ACC112 (cell line): Measurements from ENCODE around the gene HMGN1.

Source experiments
- H2AFZ ChIP-seq: fragments of 200-600 bp; sonication (generic); one replicate; pipeline ENCODE4 v1.6.0; 2017; ENCODE audit warnings: antibody characterized with exemption, low read length; ENCODE audit not compliant: unreplicated experiment
- H3K27ac ChIP-seq: fragments of 200-600 bp; sonication (generic); 2 replicates; pipeline ENCODE4 v1.5.1; 2014; ENCODE audit warnings: low read depth, mild to moderate bottlenecking, antibody characterized with exemption, low read length, moderate library complexity
- H3K27me3 ChIP-seq: fragments of 200-600 bp; sonication (generic); 2 replicates; pipeline ENCODE4 v1.6.1; 2014; ENCODE audit warnings: mild to moderate bottlenecking, antibody characterized with exemption, low read length, moderate library complexity, mixed read lengths; ENCODE audit not compliant: insufficient read depth
- H3K36me3 ChIP-seq: fragments of 200-600 bp; sonication (generic); 2 replicates; pipeline ENCODE4 v1.6.1; 2016; ENCODE audit warnings: mild to moderate bottlenecking, antibody characterized with exemption, low read length, moderate library complexity, mixed read lengths; ENCODE audit not compliant: insufficient read depth
- H3K4me1 ChIP-seq: fragments of 200-600 bp; sonication (generic); one replicate; pipeline ENCODE4 v1.6.1; 2016; ENCODE audit warnings: low read length, mixed read lengths; ENCODE audit not compliant: insufficient read depth, unreplicated experiment, control insufficient read depth
- H3K4me3 ChIP-seq: fragments of 200-600 bp; sonication (generic); 2 replicates; pipeline ENCODE4 v1.5.1; 2014; ENCODE audit warnings: mild to moderate bottlenecking, low read depth, low read length
- H3K79me2 ChIP-seq: fragments of 200-600 bp; sonication (generic); one replicate; pipeline ENCODE4 v1.6.0; 2016; ENCODE audit warnings: low read length; ENCODE audit not compliant: control insufficient read depth, unreplicated experiment, insufficient read depth

HMGN1 gene

GRCh38 chr21:39347537-39347936, 1.4 kb downstream of the HMGN1 start:
- Histone ChIP-seq H3K4me3 (peak overlapping the region; percentile 98), H3K36me3 (peaks cover 41% of the 10 kb centered on the region), H3K79me2 (peaks cover 33% of the 10 kb centered on the region), H3K27me3 (no peaks in the 10 kb centered on the region), H3K4me1 (peaks cover 31% of the 10 kb centered on the region), H2AFZ (no peak overlapping the region), H3K27ac (no peak overlapping the region)

- H3K4me1 ChIP-seq = peaks cover 31% of the 10 kb centered on the region
- peaks cover 33% of the 10 kb centered on the region for H3K79me2 ChIP-seq
- no peak overlapping the region for H2AFZ ChIP-seq
- peak overlapping the region; percentile 98 for H3K4me3 ChIP-seq
- peaks cover 43% of the 10 kb centered on the region for H3K36me3 ChIP-seq
- no peak overlapping the region for H3K27ac ChIP-seq
- no peaks in the 10 kb centered on the region for H3K27me3 ChIP-seq
Observed at GRCh38 chr21:39346671-39347331, 2.1 kb downstream of the HMGN1 start.

- H3K36me3 ChIP-seq = peaks cover 49% of the 10 kb centered on the region
- H3K4me3 ChIP-seq = peak overlapping the region; percentile 98
- no peak overlapping the region for H3K27ac ChIP-seq
- H2AFZ ChIP-seq = no peak overlapping the region
- H3K79me2 ChIP-seq = peaks cover 33% of the 10 kb centered on the region
- H3K27me3 ChIP-seq = no peaks in the 10 kb centered on the region
- peaks cover 31% of the 10 kb centered on the region for H3K4me1 ChIP-seq
Observed at GRCh38 chr21:39346206-39346605, 2.7 kb downstream of the HMGN1 start.

- H3K79me2 ChIP-seq = peaks cover 33% of the 10 kb centered on the region
- H3K4me3 ChIP-seq = peak overlapping the region; percentile 98
- H3K27me3 ChIP-seq = no peaks in the 10 kb centered on the region
- H3K27ac ChIP-seq = no peak overlapping the region
- no peak overlapping the region for H2AFZ ChIP-seq
- peaks cover 55% of the 10 kb centered on the region for H3K36me3 ChIP-seq
- peaks cover 31% of the 10 kb centered on the region for H3K4me1 ChIP-seq
Observed at GRCh38 chr21:39345440-39345839, 3.4 kb downstream of the HMGN1 start.

DNA sequence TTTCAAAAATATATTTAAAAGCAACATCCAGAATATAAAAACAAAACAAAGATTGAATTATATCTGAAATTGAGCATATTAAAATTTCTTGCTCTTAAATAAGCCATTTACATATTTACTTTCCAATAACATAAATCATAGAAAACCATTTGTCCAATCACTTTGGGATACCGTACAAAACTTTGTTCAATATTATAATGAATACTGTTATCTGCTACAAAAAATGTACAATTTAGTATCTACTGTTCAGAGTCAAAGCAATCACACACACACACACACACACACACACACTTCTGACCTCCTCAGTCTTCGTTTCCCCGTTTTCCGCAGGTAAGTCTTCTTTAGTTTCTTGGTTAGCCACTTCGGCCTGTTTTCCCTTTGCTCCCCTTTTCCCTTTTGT, 4.0 kb downstream of the HMGN1 start:
- Histone ChIP-seq H3K79me2 (peaks cover 33% of the 10 kb centered on the region), H3K4me3 (no peak overlapping the region), H3K27ac (no peak overlapping the region)

GRCh38 chr21:39341249-39341923, 7.5 kb downstream of the HMGN1 start:
- Histone ChIP-seq H3K4me3 (no peak overlapping the region), H3K4me1 (peaks cover 16% of the 10 kb centered on the region), H2AFZ (no peak overlapping the region), H3K36me3 (peaks cover 42% of the 10 kb centered on the region), H3K27me3 (no peaks in the 10 kb centered on the region), H3K27ac (no peak overlapping the region), H3K79me2 (peaks cover 13% of the 10 kb centered on the region)

More for the DNA sequence above, 4.0 kb downstream of the HMGN1 start:
- no peaks in the 10 kb centered on the region for H3K27me3 ChIP-seq
- peaks cover 55% of the 10 kb centered on the region for H3K36me3 ChIP-seq
- H3K4me1 ChIP-seq = peaks cover 25% of the 10 kb centered on the region
- H2AFZ ChIP-seq = no peak overlapping the region

GRCh38 chr21:39340687-39341086, 8.2 kb downstream of the HMGN1 start:
- peaks cover 6% of the 10 kb centered on the region for H3K79me2 ChIP-seq
- peaks cover 9% of the 10 kb centered on the region for H3K4me1 ChIP-seq
- no peak overlapping the region for H3K27ac ChIP-seq
- no peak overlapping the region for H3K4me3 ChIP-seq
- H3K36me3 ChIP-seq = peaks cover 35% of the 10 kb centered on the region
- H2AFZ ChIP-seq = no peak overlapping the region
- H3K27me3 ChIP-seq = no peaks in the 10 kb centered on the region

- Histone ChIP-seq H3K79me2 (no peaks in the 10 kb centered on the region), H3K27me3 (no peaks in the 10 kb centered on the region), H2AFZ (no peak overlapping the region), H3K4me1 (no peaks in the 10 kb centered on the region), H3K27ac (no peak overlapping the region), H3K36me3 (peaks cover 24% of the 10 kb centered on the region), H3K4me3 (no peak overlapping the region)
Observed at GRCh38 chr21:39339231-39339630, 9.7 kb downstream of the HMGN1 start.

GRCh38 chr21:39336457-39337008, 12.4 kb downstream of the HMGN1 start:
- no peak overlapping the region for H3K4me3 ChIP-seq
- no peaks in the 10 kb centered on the region for H3K27me3 ChIP-seq
- H2AFZ ChIP-seq = no peak overlapping the region
- no peak overlapping the region for H3K27ac ChIP-seq
- no peaks in the 10 kb centered on the region for H3K79me2 ChIP-seq
- no peaks in the 10 kb centered on the region for H3K4me1 ChIP-seq
- H3K36me3 ChIP-seq = peaks cover 9% of the 10 kb centered on the region

DNA sequence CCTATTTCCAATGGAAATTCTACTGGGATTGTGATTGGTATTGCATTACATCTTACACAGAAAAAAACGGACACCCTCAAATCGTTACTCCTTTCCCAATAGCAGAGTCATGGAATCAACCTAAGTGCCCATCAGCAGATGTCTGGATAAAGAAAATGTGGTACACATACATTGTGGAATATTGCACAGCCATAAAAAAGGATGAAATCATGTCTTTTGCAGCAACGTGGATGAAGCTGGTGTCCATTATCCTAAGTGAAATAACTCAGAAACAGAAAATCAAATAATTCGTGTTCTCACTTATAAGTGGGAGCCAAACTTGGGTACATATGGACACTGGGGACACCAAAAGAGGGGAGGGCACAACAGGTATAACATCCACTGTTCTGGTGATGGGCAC, 14.3 kb downstream of the HMGN1 start:
- H3K27ac ChIP-seq = no peak overlapping the region
- H3K4me1 ChIP-seq = no peaks in the 10 kb centered on the region
- H3K79me2 ChIP-seq = no peaks in the 10 kb centered on the region

DNA sequence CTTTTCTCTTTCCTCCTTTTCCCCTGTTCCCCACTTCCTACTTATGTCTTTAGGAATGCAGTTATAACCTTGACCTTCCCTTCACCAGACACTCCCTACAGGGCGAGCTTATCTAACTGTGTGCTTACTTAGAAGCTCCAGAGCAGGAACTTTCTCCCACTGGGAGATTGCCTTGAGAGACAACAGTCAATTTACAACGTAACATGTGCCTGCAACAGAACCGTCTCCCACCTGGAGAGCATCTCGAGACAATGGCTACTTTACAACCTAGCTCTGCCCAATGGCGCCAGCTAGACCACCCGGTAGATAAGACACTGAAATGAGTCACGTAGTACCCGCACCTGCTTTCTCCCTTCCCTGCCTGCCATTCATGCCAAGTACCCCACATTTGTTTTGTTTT, 16.7 kb downstream of the HMGN1 start:
- Histone ChIP-seq H2AFZ (no peak overlapping the region), H3K27ac (no peak overlapping the region)

More for the DNA sequence above, 14.3 kb downstream of the HMGN1 start:
- Histone ChIP-seq H2AFZ (no peak overlapping the region), H3K4me3 (no peak overlapping the region), H3K27me3 (no peaks in the 10 kb centered on the region), H3K36me3 (no peaks in the 10 kb centered on the region)

More for the DNA sequence above, 16.7 kb downstream of the HMGN1 start:
- Histone ChIP-seq H3K36me3 (no peaks in the 10 kb centered on the region), H3K4me3 (no peak overlapping the region), H3K4me1 (no peaks in the 10 kb centered on the region), H3K27me3 (no peaks in the 10 kb centered on the region), H3K79me2 (no peaks in the 10 kb centered on the region)
